ENCODE results near the gene DST. TPM values are rescaled to one million over a fixed set of nuclear protein-coding genes. Genes with fewer than 3 reads are reported as not detected.
A peak's percentile ranks its signal among the peaks of the same experiment; 100 is the strongest.

DST gene
- total RNA-seq, 4 donors from 2014 or later = 410 to 588 (median 521) TPM

DNA sequence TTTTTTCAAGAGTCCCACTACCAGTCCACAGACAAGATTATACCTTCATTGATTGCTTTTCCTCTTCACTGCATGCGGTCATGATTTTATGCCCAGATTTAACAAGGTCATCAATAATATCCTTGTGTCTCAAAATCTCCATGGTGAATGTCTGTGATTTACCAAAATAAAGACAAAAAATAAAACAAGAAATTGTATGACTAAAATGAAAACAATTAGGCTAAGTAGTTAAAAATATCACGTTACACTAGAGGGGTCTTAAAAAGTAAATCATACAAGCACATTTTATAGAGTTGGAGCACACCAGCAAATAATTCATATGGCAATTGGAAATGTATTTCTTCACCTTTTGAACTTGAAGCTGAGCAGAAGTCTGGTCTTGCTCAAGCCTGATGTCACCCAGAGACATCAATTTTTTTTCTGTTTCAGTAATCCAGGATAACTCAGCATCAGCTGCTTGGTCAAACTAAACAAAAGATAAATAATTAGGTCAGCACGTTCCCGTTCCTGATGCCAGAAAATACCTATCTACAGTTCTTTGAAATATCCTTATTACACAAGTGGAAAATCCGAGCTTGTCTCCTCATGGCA, 125.4 kb downstream of the DST start:
- Histone ChIP-seq H3K4me3 (no peak overlapping the region), H3K27ac (replicated peaks in 1 of 4) (peak overlapping the region; percentile 73 to 88 (median 78)), H3K27me3 (no peaks in the 10 kb centered on the region), H3K9me3 (no peaks in the 10 kb centered on the region), H3K36me3 (peaks cover 0 to 40% (median 14%) of the 10 kb centered on the region in 4 donors), H3K4me1 (peaks cover 34 to 91% (median 88%) of the 10 kb centered on the region in 4 donors)
- 32% methylated on average over 5 of the region's 5 CpGs for WGBS
- intact Hi-C loops (cut with DNase I) = no loop called here
- no peak for DNase-seq (ENCODE audit: extremely low spot score)
- peak; percentile 58 for TF ChIP-seq EP300 (IDR thresholded peaks at IDR 0.05)
- TF ChIP-seq, protein P1, sequence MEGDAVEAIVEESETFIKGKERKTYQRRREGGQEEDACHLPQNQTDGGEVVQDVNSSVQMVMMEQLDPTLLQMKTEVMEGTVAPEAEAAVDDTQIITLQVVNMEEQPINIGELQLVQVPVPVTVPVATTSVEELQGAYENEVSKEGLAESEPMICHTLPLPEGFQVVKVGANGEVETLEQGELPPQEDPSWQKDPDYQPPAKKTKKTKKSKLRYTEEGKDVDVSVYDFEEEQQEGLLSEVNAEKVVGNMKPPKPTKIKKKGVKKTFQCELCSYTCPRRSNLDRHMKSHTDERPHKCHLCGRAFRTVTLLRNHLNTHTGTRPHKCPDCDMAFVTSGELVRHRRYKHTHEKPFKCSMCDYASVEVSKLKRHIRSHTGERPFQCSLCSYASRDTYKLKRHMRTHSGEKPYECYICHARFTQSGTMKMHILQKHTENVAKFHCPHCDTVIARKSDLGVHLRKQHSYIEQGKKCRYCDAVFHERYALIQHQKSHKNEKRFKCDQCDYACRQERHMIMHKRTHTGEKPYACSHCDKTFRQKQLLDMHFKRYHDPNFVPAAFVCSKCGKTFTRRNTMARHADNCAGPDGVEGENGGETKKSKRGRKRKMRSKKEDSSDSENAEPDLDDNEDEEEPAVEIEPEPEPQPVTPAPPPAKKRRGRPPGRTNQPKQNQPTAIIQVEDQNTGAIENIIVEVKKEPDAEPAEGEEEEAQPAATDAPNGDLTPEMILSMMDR (IDR thresholded peaks at IDR 0.05) = no peak
- peak; percentile 61 to 86 for TF ChIP-seq POLR2AphosphoS5 (IDR thresholded peaks at IDR 0.05)

DNA sequence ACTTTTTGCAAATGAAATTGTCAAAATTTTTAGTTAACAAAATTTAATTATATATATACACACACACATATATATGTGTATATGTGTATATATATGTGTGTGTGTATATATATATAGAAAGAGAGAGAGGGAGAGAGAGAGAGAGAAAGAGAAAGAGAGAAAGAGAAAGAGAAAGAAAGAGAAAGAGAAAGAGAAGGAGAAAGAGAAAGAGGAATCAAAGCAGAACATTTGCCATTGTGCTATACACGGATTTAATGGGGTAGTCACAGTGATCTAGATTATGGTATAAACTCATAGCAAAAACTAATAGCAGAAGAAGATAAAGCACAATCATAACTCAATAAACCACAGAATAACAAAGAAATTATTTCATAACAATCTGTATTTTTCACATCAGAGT, 126.7 kb downstream of the DST start:
- no peak overlapping the region for H3K4me3 ChIP-seq
- peak overlapping the region; percentile 73 to 88 (median 78) for H3K27ac ChIP-seq (replicated peaks in 1 of 4)
- intact Hi-C loops (cut with DNase I) = no loop called here
- H3K36me3 ChIP-seq = peaks cover 0 to 40% (median 14%) of the 10 kb centered on the region in 4 donors
- no peaks in the 10 kb centered on the region for H3K9me3 ChIP-seq
- H3K27me3 ChIP-seq = no peaks in the 10 kb centered on the region
- peaks cover 33 to 91% (median 87%) of the 10 kb centered on the region in 4 donors for H3K4me1 ChIP-seq
- TF ChIP-seq EP300 (IDR thresholded peaks at IDR 0.05) = no peak
- no peak for TF ChIP-seq POLR2AphosphoS5 (IDR thresholded peaks at IDR 0.05)
- no peak for TF ChIP-seq POLR2A (IDR thresholded peaks at IDR 0.05; ENCODE audit: low read depth)
- TF ChIP-seq, protein P1 (IDR thresholded peaks at IDR 0.05) = no peak
- no peak for DNase-seq (ENCODE audit: extremely low spot score)
- WGBS = 62% methylated on average over 1 of the region's 1 CpG

DNA sequence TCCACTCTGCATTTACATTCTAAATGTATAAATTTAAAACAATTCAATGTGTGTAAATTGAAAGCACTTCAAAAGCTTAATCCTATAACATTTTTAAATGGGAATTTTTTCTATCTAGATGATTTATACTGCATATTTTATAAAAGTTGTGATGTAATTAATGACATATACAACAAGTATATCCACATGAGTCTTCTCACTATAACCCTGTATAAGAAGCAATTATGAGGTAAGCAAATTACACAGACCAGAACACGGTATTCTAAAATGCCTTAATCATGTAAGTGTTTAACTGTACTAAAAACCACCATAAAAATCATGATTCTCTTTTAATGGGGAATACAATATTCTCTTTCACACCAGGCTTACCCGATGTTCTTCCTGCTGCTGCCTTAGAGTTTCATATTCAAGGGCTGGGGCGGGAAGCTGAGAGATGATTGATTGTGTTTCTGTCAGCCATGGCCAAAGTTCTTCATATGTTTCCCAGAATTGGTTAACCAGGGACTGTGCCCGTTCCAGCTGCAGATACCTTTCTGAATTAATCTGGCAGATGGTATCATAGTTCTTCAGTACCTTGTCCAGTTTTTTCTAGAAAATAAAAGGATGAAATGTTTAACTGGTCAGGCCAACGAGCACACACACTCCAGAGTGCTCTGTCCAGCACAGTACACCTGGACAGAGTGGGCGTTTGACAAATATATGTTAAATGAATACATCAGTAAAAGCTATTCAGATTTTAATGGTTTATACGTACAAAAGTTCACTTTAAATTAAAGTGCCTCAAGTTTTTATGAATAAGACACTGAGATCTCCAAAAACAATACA, 127.4 kb downstream of the DST start:
- Histone ChIP-seq H3K36me3 (peaks cover 0 to 40% (median 14%) of the 10 kb centered on the region in 4 donors), H3K4me3 (no peak overlapping the region), H3K27ac (replicated peaks in 1 of 4) (peak overlapping the region; percentile 73 to 88 (median 78)), H3K27me3 (no peaks in the 10 kb centered on the region), H3K9me3 (no peaks in the 10 kb centered on the region), H3K4me1 (peaks cover 36 to 96% (median 90%) of the 10 kb centered on the region in 4 donors)
- intact Hi-C loops (cut with DNase I) = no loop called here
- WGBS = 48% methylated on average over 7 of the region's 7 CpGs
- TF ChIP-seq, protein P1 (IDR thresholded peaks at IDR 0.05) = no peak
- TF ChIP-seq EP300 (IDR thresholded peaks at IDR 0.05) = no peak
- TF ChIP-seq POLR2AphosphoS5 (IDR thresholded peaks at IDR 0.05) = peak in 1 of 2 donors; percentile 34
- DNase-seq (ENCODE audit: extremely low spot score) = no peak

DNA sequence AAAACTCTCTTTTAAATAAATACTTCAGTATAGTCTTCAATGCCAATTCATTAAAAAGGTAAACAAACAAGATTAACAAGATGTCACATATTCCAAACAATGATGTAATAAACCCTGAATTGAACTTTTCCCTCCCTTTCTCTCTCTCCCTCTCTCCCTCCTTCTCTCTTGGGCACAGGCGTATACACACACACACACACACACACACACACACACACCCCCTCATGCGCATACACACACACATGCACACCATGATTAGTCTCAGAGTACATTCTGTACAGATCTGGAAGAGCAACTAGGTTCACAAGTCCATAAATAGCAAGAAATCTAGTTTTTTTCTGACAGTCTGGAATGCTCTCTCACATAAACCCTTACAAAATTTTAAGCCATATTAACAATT, 128.3 kb downstream of the DST start:
- no peaks in the 10 kb centered on the region for H3K27me3 ChIP-seq
- TF ChIP-seq, protein P1 (IDR thresholded peaks at IDR 0.05) = no peak
- TF ChIP-seq POLR2AphosphoS5 (IDR thresholded peaks at IDR 0.05) (peak; percentile 38 to 84), EP300 (IDR thresholded peaks at IDR 0.05) (peak; percentile 78), POLR2A (IDR thresholded peaks at IDR 0.05; ENCODE audit: low read depth) (no peak)
- intact Hi-C loops (cut with DNase I) = no loop called here
- H3K9me3 ChIP-seq = no peaks in the 10 kb centered on the region
- peaks cover 3 to 38% (median 16%) of the 10 kb centered on the region in 4 donors for H3K36me3 ChIP-seq
- H3K4me3 ChIP-seq = no peak overlapping the region
- WGBS = 17% methylated on average over 2 of the region's 2 CpGs
- H3K4me1 ChIP-seq = peaks cover 36 to 94% (median 93%) of the 10 kb centered on the region in 4 donors
- DNase-seq (ENCODE audit: extremely low spot score) = no peak
- H3K27ac ChIP-seq (replicated peaks in 1 of 4) = peak overlapping the region; percentile 73 to 88 (median 78)

Data from esophagus muscularis mucosa (tissue), 4 donors.